ENCODE results near the gene ATP4B. TPM values are rescaled to one million over a fixed set of nuclear protein-coding genes. Genes with fewer than 3 reads are reported as not detected.

The ATP4B gene
- total RNA-seq, 1 donor, result not detected

DNA sequence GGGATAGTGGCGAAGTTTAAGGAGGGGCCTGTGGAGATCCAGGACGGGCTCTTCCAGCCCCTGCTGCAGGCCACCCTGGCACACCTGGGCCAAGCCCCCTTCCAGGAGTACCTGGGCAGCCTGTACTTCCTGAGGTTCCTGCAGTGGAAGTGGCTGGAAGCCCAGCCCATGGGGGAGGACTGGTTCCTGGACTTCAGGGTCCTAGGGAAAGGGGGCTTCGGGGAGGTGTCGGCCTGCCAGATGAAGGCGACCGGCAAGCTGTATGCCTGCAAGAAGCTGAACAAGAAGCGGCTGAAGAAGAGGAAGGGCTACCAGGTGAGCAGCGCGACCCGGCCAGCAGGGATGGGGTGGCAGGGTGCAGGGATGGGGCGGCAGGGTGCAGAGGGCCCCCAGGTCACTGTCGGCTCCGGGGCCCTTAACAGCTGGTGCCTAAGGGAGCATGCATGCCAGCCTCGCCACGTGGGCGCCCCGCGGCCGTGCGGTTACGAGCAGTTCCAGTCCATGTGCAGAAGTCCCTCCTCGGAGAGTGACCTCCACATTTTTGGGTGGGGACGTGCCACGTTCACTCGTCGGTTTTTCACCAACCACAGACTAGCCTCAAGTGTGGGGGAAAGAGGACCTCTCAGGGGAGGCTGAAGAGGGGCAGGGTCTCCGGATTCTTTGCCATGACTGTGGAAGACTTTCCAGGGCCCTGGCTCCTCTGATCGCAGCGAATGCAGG, 9.9 kb upstream of the ATP4B start:
- H3K4me2 ChIP-seq (ENCODE audit: insufficient read depth, low read length), result no peak overlapping the region

DNA sequence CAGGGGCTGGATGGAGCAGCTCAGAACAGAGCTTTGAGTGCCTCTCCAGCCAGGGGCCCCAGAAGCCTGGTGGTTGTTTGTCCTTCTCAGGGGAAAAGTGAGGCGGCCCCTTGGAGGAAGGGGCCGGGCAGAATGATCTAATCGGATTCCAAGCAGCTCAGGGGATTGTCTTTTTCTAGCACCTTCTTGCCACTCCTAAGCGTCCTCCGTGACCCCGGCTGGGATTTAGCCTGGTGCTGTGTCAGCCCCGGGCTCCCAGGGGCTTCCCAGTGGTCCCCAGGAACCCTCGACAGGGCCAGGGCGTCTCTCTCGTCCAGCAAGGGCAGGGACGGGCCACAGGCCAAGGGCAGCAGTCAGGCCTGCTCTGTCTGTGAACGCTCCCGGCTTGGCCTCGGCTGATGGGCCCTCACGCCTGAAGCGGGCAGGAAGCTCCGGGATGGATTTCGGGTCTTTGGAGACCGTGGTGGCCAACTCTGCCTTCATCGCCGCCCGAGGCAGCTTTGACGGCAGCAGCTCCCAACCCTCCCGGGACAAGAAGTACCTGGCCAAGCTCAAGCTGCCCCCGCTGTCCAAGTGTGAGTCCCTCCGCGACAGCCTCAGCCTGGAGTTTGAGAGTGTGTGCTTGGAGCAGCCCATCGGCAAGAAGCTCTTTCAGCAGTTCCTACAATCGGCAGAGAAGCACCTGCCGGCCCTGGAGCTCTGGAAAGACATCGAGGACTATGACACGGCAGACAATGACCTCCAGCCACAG, 9.1 kb upstream of the ATP4B start, which contains the start of gene GRK1:
Gene GRK1, plus strand, starts transcription at position 269 of the 751 bp plus-strand sequence. Its CDS starts 168 bp downstream, at position 437.
- no peak within 1 kb of the TSS for H2AFZ ChIP-seq (ENCODE audit: low read length)
- TF ChIP-seq, protein P1, sequence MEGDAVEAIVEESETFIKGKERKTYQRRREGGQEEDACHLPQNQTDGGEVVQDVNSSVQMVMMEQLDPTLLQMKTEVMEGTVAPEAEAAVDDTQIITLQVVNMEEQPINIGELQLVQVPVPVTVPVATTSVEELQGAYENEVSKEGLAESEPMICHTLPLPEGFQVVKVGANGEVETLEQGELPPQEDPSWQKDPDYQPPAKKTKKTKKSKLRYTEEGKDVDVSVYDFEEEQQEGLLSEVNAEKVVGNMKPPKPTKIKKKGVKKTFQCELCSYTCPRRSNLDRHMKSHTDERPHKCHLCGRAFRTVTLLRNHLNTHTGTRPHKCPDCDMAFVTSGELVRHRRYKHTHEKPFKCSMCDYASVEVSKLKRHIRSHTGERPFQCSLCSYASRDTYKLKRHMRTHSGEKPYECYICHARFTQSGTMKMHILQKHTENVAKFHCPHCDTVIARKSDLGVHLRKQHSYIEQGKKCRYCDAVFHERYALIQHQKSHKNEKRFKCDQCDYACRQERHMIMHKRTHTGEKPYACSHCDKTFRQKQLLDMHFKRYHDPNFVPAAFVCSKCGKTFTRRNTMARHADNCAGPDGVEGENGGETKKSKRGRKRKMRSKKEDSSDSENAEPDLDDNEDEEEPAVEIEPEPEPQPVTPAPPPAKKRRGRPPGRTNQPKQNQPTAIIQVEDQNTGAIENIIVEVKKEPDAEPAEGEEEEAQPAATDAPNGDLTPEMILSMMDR (IDR thresholded peaks at IDR 0.05; ENCODE audit: extremely low read depth, low read depth, low read length), result no peak
- no peaks in the 10 kb centered on the region for H3K36me3 ChIP-seq (ENCODE audit: insufficient read depth, low read length)
- no peak within 1 kb of the TSS for H3K4me3 ChIP-seq (ENCODE audit: insufficient read depth, low read length)
- H3K27ac ChIP-seq (ENCODE audit: low read depth, low read length), result no peak within 1 kb of the TSS
- H3K4me2 ChIP-seq (ENCODE audit: insufficient read depth, low read length), result no peak within 1 kb of the TSS
- peak; percentile 78 for DNase-seq (ENCODE audit: insufficient read length, low spot score, missing footprints)
- no peaks in the 10 kb centered on the region for H3K79me2 ChIP-seq (ENCODE audit: insufficient read depth, low read length)
- H3K9me3 ChIP-seq (ENCODE audit: low read depth, low read length), result no peaks in the 10 kb centered on the region
- no peaks in the 10 kb centered on the region for H4K20me1 ChIP-seq (ENCODE audit: insufficient read depth, low read length)
- peaks cover 8% of the 10 kb centered on the region for H3K27me3 ChIP-seq (ENCODE audit: insufficient read depth, low read length)
- H3K4me1 ChIP-seq (ENCODE audit: insufficient read depth, low read length), result no peaks in the 10 kb centered on the region

More for the DNA sequence above, 9.9 kb upstream of the ATP4B start:
- no peaks in the 10 kb centered on the region for H4K20me1 ChIP-seq (ENCODE audit: insufficient read depth, low read length)
- H2AFZ ChIP-seq (ENCODE audit: low read length), result no peak overlapping the region
- no peak overlapping the region for H3K4me3 ChIP-seq (ENCODE audit: insufficient read depth, low read length)
- TF ChIP-seq, protein P1 (IDR thresholded peaks at IDR 0.05; ENCODE audit: extremely low read depth, low read depth, low read length), result no peak
- no peaks in the 10 kb centered on the region for H3K36me3 ChIP-seq (ENCODE audit: insufficient read depth, low read length)
- no peaks in the 10 kb centered on the region for H3K79me2 ChIP-seq (ENCODE audit: insufficient read depth, low read length)
- H3K27ac ChIP-seq (ENCODE audit: low read depth, low read length), result no peak overlapping the region
- peak; percentile 71 for DNase-seq (ENCODE audit: insufficient read length, low spot score, missing footprints)
- H3K4me1 ChIP-seq (ENCODE audit: insufficient read depth, low read length), result no peaks in the 10 kb centered on the region
- H3K9me3 ChIP-seq (ENCODE audit: low read depth, low read length), result no peaks in the 10 kb centered on the region
- peaks cover 8% of the 10 kb centered on the region for H3K27me3 ChIP-seq (ENCODE audit: insufficient read depth, low read length)

DNA sequence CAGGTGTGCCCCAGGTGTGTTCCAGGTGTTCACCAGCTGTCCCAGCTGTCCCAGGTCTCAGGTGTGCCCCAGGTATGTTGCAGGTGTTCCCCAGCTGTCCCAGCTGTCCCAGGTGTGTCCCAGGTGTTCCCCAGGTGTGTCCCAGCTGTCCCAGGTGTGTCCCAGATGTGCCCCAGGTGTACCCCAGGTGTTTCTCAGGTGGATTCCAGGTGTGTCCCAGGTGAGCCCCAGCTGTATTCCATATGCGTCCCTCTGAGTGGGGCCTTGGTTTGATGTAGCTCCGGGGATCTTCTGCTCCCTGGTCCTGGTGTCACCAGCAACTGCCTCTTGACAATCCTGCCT, 8.3 kb upstream of the ATP4B start:
- TF ChIP-seq, protein P1 (IDR thresholded peaks at IDR 0.05; ENCODE audit: extremely low read depth, low read depth, low read length), result no peak
- H3K27ac ChIP-seq (ENCODE audit: low read depth, low read length), result no peak overlapping the region
- no peaks in the 10 kb centered on the region for H3K36me3 ChIP-seq (ENCODE audit: insufficient read depth, low read length)
- no peaks in the 10 kb centered on the region for H3K9me3 ChIP-seq (ENCODE audit: low read depth, low read length)
- H3K79me2 ChIP-seq (ENCODE audit: insufficient read depth, low read length), result no peaks in the 10 kb centered on the region
- peaks cover 17% of the 10 kb centered on the region for H3K27me3 ChIP-seq (ENCODE audit: insufficient read depth, low read length)
- no peak overlapping the region for H3K4me3 ChIP-seq (ENCODE audit: insufficient read depth, low read length)
- H3K4me1 ChIP-seq (ENCODE audit: insufficient read depth, low read length), result no peaks in the 10 kb centered on the region
- H3K4me2 ChIP-seq (ENCODE audit: insufficient read depth, low read length), result no peak overlapping the region
- no peak overlapping the region for H2AFZ ChIP-seq (ENCODE audit: low read length)
- DNase-seq (ENCODE audit: insufficient read length, low spot score, missing footprints), result peak; percentile 45
- no peaks in the 10 kb centered on the region for H4K20me1 ChIP-seq (ENCODE audit: insufficient read depth, low read length)
